HepG2 (cell line): ENCODE results near the gene ANAPC2. TPM values are rescaled to one million over a fixed set of nuclear protein-coding genes. Genes with fewer than 3 reads are reported as not detected.
A peak's percentile ranks its signal among the peaks of the same experiment; 100 is the strongest.

Experiments
- CREM ChIP-seq, 2 experiments: sonication (generic) in 1 of 2; formaldehyde crosslinking in 1 of 2; IDR thresholded peaks; 2 replicates each; pipeline versions ENCODE4 v1.4.0 to v1.6.1; 2016 to 2020; ENCODE audit warnings: antibody characterized with exemption in 1 of 2, mild to moderate bottlenecking in 1 of 2, missing genetic modification reagents in 1 of 2
- FOXK1 ChIP-seq: sonication (generic); formaldehyde crosslinking; IDR thresholded peaks from 2 replicates; pipeline ENCODE4 v1.4.0; 2020; ENCODE audit warnings: low read depth, missing genetic modification reagents, borderline replicate concordance
- HOXA7 ChIP-seq: sonication (generic); formaldehyde crosslinking; IDR thresholded peaks from 2 replicates; pipeline ENCODE4 v1.8.1; 2022; ENCODE audit warnings: mild to moderate bottlenecking, missing genetic modification reagents, moderate library complexity
- ZNF101 ChIP-seq: sonication (generic); formaldehyde crosslinking; IDR thresholded peaks from 2 replicates; pipeline ENCODE4 v1.4.0; 2020; ENCODE audit warnings: mild to moderate bottlenecking, low read depth, missing genetic modification reagents, borderline replicate concordance
- ZNF225 ChIP-seq: sonication (generic); formaldehyde crosslinking; IDR thresholded peaks from 2 replicates; pipeline ENCODE4 v1.4.0; 2020; ENCODE audit warnings: mild to moderate bottlenecking, missing genetic modification reagents
- ZNF367 ChIP-seq: sonication (generic); formaldehyde crosslinking; IDR thresholded peaks from 2 replicates; pipeline ENCODE4 v1.4.0; 2020; ENCODE audit warnings: missing genetic modification reagents, borderline replicate concordance
- ZNF501 ChIP-seq: sonication (generic); formaldehyde crosslinking; IDR thresholded peaks from 2 replicates; pipeline ENCODE4 v1.5.1; 2020; ENCODE audit warnings: mild to moderate bottlenecking, moderate library complexity, missing genetic modification reagents
- ZNF670 ChIP-seq: sonication (generic); formaldehyde crosslinking; IDR thresholded peaks from 2 replicates; pipeline ENCODE4 v1.8.0; 2022; ENCODE audit warnings: mild to moderate bottlenecking, missing genetic modification reagents, borderline replicate concordance
- polyA plus RNA-seq, 8 experiments: library from polyadenylated mRNA; depleted of rRNA in 3 of 8; stranded (reverse) in 7 of 8; unstranded in 1 of 8; fragments of >200 nt; fragmentation: Illumina TruSeq in 4 of 8; extraction: Trizol in 4 of 8; gene quantifications; 2 replicates each; pipeline versions ENCODE4 v1.2.1 to v1.2.3, GENCODE V29; 2011 to 2016; ENCODE audit warnings: low read depth in 4 of 8, missing spikeins in 1 of 8, mixed read lengths in 1 of 8; ENCODE audit not compliant: insufficient read depth in 1 of 8
- total RNA-seq, 5 experiments: library from RNA; depleted of rRNA; stranded (reverse); fragments of >200 nt; fragmentation: Illumina TruSeq; extraction: Trizol; gene quantifications; 2 replicates each; pipeline ENCODE4 v1.2.3, GENCODE V29; 2016; ENCODE audit warnings: low read depth in 1 of 5
- TF ChIP-seq, protein P1 (sequence below): sonication (generic); formaldehyde crosslinking; IDR thresholded peaks from one replicate; pipeline ENCODE4 v1.5.1; 2020; ENCODE audit warnings: mild to moderate bottlenecking, missing genetic modification reagents; ENCODE audit errors: not compliant biosample characterization
- TF ChIP-seq, protein P2 (sequence below): sonication (generic); formaldehyde crosslinking; IDR thresholded peaks from 2 replicates; pipeline ENCODE4 v1.4.0; 2020; ENCODE audit warnings: missing genetic modification reagents
- TF ChIP-seq, protein P3 (sequence below): sonication (generic); formaldehyde crosslinking; IDR thresholded peaks from 2 replicates; pipeline ENCODE4 v1.9.0; 2021; ENCODE audit warnings: missing genetic modification reagents, mild to moderate bottlenecking, borderline replicate concordance
- TF ChIP-seq, protein P4 (sequence below): sonication (generic); formaldehyde crosslinking; IDR thresholded peaks from 2 replicates; pipeline ENCODE4 v1.9.0; 2022; ENCODE audit warnings: missing genetic modification reagents, mild to moderate bottlenecking, borderline replicate concordance

The ANAPC2 gene
- total and polyA plus RNA-seq, 2 of the 13 experiments (the other 11 are each of a cell fraction or from before 2014, with no cell fraction given), result 12.3 to 15.4 TPM

DNA sequence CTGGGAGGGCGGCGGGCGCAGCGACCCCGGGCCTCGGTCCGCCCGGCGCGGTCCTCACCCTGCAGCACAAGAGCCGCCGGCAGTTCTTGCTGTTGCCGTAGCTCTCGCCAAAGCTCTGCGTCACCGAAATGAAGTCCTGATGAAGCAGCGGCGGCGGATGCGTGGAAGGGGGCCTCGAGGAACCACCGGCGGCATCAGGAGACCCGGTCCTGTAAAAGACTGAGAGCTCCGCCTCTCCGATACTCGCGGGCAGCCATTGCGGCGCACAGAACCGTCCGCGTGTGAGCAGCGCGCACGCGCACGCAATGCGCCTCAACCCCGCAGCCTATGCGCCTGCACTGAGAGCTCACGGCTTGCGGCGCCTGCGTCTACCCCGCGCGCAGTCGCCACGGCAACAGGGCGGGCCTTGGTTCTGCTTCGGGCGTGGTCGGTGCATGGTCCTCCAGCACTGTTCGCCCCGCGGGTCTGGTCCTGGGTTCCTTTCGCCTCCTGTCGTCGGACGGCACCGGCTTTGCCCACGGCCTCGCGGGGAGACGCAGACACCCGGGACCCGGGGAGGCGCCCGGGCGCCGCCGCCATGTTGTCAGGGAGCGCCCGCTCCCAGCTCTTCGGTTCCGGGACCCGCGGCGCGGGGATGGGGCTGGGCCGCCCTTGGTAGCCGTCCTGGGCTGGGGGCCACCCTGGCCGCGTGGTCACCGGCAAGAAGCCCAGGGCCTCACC, 58.7 kb downstream of the ANAPC2 start (continued):
- TF ChIP-seq, protein P1, sequence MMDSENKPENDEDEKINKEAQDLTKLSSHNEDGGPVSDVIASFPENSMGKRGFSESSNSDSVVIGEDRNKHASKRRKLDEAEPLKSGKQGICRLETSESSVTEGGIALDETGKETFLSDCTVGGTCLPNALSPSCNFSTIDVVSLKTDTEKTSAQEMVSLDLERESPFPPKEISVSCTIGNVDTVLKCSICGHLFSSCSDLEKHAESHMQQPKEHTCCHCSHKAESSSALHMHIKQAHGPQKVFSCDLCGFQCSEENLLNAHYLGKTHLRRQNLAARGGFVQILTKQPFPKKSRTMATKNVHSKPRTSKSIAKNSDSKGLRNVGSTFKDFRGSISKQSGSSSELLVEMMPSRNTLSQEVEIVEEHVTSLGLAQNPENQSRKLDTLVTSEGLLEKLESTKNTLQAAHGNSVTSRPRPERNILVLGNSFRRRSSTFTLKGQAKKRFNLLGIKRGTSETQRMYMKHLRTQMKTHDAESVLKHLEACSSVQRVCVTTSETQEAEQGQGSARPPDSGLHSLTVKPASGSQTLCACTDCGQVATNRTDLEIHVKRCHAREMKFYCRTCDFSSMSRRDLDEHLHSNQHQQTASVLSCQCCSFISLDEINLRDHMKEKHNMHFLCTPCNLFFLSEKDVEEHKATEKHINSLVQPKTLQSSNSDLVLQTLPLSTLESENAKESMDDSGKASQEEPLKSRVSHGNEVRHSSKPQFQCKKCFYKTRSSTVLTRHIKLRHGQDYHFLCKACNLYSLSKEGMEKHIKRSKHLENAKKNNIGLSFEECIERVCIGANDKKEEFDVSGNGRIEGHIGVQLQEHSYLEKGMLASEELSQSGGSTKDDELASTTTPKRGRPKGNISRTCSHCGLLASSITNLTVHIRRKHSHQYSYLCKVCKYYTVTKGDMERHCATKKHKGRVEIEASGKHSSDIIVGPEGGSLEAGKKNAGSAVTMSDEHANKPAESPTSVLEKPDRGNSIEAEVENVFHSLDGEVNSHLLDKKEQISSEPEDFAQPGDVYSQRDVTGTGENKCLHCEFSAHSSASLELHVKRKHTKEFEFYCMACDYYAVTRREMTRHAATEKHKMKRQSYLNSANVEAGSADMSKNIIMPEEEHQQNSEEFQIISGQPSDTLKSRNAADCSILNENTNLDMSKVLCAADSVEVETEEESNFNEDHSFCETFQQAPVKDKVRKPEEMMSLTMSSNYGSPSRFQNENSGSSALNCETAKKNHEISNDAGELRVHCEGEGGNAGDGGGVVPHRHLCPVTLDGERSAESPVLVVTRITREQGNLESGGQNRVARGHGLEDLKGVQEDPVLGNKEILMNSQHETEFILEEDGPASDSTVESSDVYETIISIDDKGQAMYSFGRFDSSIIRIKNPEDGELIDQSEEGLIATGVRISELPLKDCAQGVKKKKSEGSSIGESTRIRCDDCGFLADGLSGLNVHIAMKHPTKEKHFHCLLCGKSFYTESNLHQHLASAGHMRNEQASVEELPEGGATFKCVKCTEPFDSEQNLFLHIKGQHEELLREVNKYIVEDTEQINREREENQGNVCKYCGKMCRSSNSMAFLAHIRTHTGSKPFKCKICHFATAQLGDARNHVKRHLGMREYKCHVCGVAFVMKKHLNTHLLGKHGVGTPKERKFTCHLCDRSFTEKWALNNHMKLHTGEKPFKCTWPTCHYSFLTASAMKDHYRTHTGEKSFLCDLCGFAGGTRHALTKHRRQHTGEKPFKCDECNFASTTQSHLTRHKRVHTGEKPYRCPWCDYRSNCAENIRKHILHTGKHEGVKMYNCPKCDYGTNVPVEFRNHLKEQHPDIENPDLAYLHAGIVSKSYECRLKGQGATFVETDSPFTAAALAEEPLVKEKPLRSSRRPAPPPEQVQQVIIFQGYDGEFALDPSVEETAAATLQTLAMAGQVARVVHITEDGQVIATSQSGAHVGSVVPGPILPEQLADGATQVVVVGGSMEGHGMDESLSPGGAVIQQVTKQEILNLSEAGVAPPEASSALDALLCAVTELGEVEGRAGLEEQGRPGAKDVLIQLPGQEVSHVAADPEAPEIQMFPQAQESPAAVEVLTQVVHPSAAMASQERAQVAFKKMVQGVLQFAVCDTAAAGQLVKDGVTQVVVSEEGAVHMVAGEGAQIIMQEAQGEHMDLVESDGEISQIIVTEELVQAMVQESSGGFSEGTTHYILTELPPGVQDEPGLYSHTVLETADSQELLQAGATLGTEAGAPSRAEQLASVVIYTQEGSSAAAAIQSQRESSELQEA (CRISPR knock-in tag), result peak; percentile 59
- TF ChIP-seq ZNF367 (CRISPR knock-in tag) (no peak; the same call in 1 of the 2 replicates), ZNF101 (CRISPR knock-in tag) (no peak), ZNF670 (CRISPR knock-in tag) (no peak), HOXA7 (CRISPR knock-in tag) (no peak), ZNF501 (peak; percentile 78; the same call in 1 of the 2 replicates), CREM (IDR thresholded peaks at IDR 0.05) (no peak), CREM (CRISPR knock-in tag; IDR thresholded peaks at IDR 0.05) (no peak), ZNF225 (CRISPR knock-in tag) (peak; percentile 45; the same call in 1 of the 2 replicates), FOXK1 (CRISPR knock-in tag) (0 out of 2 replicates have a peak, but pooled peaks have one; percentile 34)
- TF ChIP-seq, protein P2, sequence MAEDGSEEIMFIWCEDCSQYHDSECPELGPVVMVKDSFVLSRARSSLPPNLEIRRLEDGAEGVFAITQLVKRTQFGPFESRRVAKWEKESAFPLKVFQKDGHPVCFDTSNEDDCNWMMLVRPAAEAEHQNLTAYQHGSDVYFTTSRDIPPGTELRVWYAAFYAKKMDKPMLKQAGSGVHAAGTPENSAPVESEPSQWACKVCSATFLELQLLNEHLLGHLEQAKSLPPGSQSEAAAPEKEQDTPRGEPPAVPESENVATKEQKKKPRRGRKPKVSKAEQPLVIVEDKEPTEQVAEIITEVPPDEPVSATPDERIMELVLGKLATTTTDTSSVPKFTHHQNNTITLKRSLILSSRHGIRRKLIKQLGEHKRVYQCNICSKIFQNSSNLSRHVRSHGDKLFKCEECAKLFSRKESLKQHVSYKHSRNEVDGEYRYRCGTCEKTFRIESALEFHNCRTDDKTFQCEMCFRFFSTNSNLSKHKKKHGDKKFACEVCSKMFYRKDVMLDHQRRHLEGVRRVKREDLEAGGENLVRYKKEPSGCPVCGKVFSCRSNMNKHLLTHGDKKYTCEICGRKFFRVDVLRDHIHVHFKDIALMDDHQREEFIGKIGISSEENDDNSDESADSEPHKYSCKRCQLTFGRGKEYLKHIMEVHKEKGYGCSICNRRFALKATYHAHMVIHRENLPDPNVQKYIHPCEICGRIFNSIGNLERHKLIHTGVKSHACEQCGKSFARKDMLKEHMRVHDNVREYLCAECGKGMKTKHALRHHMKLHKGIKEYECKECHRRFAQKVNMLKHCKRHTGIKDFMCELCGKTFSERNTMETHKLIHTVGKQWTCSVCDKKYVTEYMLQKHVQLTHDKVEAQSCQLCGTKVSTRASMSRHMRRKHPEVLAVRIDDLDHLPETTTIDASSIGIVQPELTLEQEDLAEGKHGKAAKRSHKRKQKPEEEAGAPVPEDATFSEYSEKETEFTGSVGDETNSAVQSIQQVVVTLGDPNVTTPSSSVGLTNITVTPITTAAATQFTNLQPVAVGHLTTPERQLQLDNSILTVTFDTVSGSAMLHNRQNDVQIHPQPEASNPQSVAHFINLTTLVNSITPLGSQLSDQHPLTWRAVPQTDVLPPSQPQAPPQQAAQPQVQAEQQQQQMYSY (CRISPR knock-in tag), result peak; percentile 42; the same call in 1 of the 2 replicates
- TF ChIP-seq, protein P3, sequence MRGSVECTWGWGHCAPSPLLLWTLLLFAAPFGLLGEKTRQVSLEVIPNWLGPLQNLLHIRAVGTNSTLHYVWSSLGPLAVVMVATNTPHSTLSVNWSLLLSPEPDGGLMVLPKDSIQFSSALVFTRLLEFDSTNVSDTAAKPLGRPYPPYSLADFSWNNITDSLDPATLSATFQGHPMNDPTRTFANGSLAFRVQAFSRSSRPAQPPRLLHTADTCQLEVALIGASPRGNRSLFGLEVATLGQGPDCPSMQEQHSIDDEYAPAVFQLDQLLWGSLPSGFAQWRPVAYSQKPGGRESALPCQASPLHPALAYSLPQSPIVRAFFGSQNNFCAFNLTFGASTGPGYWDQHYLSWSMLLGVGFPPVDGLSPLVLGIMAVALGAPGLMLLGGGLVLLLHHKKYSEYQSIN (CRISPR knock-in tag), result no peak
- TF ChIP-seq, protein P4, sequence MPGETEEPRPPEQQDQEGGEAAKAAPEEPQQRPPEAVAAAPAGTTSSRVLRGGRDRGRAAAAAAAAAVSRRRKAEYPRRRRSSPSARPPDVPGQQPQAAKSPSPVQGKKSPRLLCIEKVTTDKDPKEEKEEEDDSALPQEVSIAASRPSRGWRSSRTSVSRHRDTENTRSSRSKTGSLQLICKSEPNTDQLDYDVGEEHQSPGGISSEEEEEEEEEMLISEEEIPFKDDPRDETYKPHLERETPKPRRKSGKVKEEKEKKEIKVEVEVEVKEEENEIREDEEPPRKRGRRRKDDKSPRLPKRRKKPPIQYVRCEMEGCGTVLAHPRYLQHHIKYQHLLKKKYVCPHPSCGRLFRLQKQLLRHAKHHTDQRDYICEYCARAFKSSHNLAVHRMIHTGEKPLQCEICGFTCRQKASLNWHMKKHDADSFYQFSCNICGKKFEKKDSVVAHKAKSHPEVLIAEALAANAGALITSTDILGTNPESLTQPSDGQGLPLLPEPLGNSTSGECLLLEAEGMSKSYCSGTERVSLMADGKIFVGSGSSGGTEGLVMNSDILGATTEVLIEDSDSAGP (CRISPR knock-in tag), result peak; percentile 47; the same call in 1 of the 2 replicates
